ENCODE results near the gene SDHAF2. TPM values are rescaled to one million over a fixed set of nuclear protein-coding genes. Genes with fewer than 3 reads are reported as not detected.
"Not testable (repeated sequence)": the region's sequence is repeated elsewhere in the genome, so short reads cannot be mapped to it uniquely, and the experiment has no call there.

Gene SDHAF2
- total RNA-seq, 1 experiment from 2014 or later: 85.3 TPM

DNA sequence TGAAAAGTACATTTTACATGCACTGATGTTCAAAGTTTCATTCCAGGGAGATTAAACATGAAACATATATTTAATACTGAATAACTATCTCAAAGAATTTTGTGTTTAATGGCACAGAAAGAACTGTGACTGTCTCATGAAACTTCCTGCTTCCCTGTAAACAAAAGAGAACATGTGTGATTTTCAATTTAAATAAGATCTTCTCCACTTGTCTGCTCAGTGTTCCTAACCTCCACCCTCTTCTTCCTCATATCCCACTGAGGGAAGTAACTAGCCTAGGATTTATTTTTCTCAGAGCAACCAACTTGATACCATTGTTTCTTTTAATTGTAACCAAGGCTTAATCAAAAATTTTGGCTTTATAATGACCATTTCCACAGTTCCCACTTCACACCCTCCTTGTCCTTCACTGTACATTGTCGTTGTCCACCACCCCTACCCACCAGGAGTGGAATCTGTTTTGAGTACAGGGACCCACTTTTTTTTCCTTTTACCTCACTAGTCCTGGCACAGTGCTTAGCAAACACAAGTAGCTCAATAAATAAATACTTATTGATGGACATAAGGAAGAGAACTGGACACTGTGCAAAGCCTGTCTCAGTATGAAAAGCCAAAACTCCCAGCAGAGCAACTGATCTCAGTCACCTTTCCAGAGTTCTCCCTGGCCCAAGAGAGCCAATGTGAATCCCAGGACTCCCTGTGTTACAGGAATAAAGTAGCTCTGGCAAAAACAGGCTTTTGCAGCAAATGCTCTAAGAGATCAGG is 4.4 kb upstream of the SDHAF2 start:
- no peak for DNase-seq (ENCODE audit: low read depth)

DNA sequence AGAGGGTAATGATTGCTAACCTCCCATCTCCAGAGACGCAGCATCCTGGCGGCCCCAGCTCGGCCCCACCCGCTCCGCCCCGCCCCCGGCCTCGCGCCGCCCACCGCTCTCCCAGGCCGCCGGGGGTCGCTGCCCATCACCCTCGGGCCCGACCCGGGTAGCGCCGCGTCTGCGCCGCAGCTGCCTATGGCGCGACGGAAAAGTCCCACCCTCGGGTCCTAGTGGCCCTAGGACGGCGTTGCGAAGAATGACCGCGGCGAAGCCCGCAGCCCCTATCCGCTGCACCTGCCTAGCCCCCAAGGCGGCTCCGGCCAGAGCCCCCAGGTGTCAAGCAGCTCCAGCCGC is 606 bp upstream of the SDHAF2 start:
- peak; percentile 47 for DNase-seq (ENCODE audit: low read depth)

GRCh38 chr11:61430839-61431238 is 915 bp downstream of the SDHAF2 start:
- not testable (repeated sequence) for DNase-seq (ENCODE audit: low read depth)

DNA sequence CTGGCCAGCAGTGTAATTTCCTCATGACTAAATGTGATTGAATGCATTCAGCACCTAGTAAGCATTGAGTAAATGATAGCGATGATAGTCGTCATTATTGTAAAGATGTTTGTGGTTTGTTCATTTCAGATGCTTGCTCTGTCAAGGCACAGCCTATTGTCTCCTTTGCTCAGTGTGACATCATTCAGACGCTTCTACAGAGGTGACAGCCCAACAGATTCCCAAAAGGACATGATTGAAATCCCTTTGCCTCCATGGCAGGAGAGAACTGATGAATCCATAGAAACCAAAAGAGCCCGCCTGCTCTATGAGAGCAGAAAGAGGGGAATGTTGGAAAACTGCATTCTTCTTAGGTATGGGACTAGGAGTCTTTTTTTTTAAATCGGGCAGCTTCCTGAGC is 7.6 kb downstream of the SDHAF2 start:
- no peak for DNase-seq (ENCODE audit: low read depth)

DNA sequence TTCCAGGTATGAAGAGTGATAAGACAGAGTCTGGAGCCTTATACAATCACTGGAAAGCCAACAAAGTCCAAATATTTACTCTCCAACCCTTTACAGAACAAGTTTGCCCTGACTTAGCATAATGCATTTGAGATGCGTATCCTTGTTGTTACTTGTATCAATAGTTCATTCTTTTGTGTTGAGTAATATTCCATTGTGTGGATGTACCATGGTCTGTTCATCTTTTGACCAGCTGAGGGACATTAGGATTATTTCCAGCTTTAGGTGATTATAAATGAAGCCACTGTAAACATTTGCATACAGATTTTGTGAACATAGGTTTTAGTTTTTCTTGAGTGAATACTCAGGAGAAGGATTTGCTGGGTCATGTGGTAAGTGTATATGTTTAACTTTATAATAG is 9.7 kb downstream of the SDHAF2 start:
- no peak for DNase-seq (ENCODE audit: low read depth)

GRCh38 chr11:61442616-61443015 is 12.7 kb downstream of the SDHAF2 start:
- no peak for DNase-seq (ENCODE audit: low read depth)

DNA sequence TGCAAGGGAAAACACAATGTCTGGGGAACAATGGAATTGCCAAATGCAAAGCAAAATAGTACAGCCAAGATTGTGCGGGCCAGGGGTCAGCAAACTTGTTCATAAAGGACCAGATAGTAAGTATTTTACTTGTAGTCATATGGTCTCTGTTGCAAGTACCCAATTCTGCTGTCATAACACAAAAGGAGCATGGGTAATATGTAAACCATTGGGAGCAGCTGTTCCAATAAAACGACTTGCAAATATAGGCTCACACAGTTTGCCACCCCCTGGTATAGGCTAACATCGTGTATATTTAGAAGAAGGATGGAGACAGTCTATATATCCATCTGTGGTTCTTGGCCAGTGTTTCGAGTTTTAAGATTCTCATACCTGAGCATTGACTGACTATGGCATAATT is 15.6 kb downstream of the SDHAF2 start:
- no peak for DNase-seq (ENCODE audit: low read depth)

DNA sequence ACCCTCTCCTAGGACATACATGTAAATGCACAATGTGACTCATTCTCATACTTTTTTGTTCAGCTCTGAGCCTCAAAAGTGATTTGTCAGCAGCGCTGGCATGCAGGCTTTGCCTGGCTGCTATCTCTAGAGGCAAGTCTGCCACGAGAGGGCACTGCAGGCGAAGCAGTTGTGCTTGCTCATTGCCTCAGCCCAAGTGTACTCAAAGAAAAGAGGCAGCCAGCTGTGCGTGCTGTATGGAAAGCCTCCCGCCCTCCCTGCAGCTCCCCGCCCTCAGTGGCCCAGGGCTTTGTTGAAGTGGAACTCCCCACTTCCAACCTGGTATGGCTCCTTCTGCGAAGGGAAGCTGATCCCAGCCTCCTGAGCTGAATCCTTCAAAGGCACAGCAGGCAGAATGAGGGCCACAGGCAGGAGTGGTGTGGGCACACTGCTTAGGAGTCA is 16.3 kb downstream of the SDHAF2 start:
- peak; percentile 94 for DNase-seq (ENCODE audit: low read depth)

DNA sequence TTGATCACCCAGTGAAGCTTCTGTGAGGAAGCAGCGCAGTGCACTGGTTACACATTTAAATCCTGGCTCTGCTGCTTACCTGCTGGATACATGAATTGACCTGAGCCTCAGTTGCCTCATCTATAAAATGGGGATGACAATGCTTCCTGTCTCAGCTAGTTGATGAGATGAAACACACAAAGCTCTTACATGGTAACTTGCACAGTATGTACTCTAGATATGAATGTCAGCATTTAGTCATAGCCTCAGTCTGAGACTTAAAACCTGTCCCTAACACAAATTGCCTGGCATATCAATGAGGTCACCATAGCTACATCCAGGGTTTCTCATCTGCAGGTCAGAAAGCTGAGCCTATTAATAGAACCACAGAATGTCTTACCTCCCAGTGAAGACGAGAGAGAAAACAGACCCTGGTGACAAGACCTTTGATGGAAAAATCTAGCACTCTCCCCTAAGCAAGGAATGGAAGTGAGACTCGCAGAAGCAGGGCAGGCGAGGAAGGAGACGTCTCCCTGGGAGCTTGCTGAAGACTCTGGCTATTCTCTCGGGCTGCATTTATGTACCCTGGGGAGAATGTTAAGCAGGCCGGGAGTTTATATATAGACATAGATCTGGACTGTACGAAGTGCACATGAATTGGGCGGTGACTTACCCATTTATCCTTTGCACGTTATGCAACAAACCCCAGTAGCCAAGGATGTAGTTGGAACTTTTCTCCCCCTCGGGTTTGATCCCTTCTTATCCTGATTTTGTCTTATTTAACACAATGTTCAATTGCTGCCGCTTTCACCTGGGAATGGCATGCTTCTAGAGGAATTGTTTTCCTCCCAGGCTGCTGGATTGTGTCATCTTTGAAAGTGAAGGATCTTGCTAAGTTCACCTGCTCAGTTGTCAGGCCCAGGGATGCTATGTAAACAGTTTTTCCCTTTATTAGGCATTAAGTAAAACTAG is 18.0 kb downstream of the SDHAF2 start:
- no peak for DNase-seq (ENCODE audit: low read depth)

- DNase-seq (ENCODE audit: low read depth): no peak
Measured at GRCh38 chr11:61448552-61448927, 18.6 kb downstream of the SDHAF2 start.

DNA sequence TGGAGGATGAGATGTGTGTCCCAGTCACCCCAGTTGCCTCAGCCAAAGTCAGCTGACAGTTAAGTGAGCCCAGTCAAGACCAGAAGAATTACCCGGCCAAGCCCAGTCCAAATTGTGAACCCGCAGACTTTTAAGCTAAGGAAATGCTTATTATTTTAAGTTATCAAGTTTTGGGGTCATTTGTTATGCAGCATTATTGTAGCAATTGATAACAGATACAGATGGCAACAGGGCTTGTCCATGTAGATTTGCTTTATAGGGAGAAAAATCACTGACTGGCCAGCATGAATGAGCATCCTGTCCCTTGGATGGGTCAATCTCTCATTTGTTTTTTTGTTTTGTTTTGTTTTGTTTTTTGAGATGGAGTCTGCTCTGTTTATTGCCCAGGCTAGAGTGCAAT is 22.9 kb downstream of the SDHAF2 start:
- DNase-seq (ENCODE audit: low read depth): no peak

GRCh38 chr11:61453695-61454094 is 23.8 kb downstream of the SDHAF2 start:
- no peak for DNase-seq (ENCODE audit: low read depth)

GRCh38 chr11:61454520-61454919 is 24.6 kb downstream of the SDHAF2 start:
- DNase-seq (ENCODE audit: low read depth): no peak

DNA sequence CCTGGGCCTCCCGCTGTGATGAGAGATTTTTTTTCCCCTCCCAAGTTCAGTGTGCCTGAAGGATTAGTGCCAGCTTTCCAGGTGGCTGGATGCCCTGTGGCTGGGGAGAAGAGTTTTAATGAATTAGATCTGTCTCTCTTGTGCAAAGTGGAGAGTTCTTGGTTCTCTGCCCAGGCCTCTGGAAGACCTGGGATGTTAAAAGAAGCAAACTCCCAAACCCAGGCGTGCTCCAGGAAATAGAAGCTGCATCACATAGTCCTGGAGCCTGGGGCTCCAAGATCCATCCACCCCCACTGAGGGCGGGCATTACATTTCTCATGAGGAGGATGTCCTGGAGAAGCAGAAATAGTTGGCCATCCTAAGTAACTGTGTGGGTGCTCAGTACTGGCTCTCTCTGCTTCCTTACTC is 30.6 kb downstream of the SDHAF2 start:
- no peak for DNase-seq (ENCODE audit: low read depth)

GRCh38 chr11:61460986-61461385 is 31.1 kb downstream of the SDHAF2 start:
- no peak for DNase-seq (ENCODE audit: low read depth)

GRCh38 chr11:61467602-61468001 is 37.7 kb downstream of the SDHAF2 start:
- DNase-seq (ENCODE audit: low read depth): not testable (repeated sequence)

DNA sequence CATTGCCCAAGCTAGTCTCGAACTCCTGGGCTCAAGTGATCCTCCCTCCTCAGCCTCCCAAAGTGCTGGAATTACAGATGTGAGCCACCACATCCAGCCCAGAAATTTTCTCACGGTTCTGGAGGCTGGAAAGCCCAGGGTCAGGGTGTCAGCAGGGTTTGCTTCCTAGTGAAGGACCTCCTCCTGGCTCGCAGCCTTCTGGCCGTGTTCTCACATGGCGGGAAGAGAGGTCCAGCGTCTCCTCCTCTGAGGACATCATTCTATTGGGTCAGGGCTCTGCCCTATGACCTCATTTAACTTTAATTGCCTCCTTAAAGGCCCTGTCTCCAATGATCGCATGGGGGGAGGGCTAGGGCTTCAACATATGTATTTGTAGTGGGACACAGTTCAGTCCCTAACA is 38.1 kb downstream of the SDHAF2 start:
- no peak for DNase-seq (ENCODE audit: low read depth)

- no peak for DNase-seq (ENCODE audit: low read depth)
Measured at GRCh38 chr11:61472282-61472681, 42.4 kb downstream of the SDHAF2 start.

DNA sequence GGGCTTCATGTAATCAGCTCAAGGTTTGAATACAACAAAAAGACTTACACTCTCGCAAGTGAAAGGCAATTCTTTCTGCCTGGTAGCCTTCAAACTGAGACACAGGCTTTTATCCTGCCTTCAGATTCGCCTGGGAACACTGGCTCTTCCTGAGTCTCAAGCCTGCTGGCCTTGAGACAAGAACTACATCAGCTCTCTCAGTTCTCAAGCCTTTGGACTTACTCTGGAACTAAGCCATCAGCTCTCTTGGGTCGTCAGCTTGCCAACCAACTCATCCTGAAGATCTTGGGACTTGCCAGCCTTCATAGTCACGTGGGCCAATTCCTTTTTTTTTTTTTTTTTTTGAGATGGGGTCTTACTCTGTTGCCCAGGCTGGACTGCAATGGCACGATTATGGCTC is 42.9 kb downstream of the SDHAF2 start:
- no peak for DNase-seq (ENCODE audit: low read depth)

GRCh38 chr11:61473370-61474012 is 43.6 kb downstream of the SDHAF2 start:
- no peak for DNase-seq (ENCODE audit: low read depth)

DNA sequence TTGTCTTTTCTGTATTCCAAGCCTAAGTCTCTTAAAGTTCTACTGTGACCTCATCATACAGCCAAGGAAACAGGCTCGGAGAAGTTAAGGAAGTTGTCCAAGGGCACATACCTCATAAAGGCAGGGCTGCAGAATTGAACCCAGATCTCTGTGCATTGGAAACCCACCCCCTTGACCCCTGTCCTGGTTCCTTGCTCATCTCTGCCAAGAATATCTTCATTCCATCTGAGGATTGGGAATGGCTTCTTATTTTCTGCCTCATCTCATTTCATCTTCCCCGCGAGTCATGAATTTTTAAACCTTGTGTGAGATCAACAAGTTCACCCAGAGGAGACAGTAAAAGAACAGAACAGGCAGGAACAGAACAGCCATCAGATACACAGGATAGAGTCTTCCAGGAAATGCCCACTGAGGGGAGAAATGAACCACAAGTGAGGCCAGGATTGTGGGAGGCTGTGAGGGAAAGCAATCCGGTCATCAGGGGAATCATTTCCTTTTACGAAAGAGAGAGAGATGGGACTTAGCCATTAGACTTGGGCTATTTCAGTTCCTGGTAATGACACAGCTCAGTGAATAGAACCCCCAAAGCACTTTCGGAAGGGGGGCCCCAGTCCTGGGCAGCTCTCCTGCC is 44.2 kb downstream of the SDHAF2 start:
- no peak for DNase-seq (ENCODE audit: low read depth)

DNA sequence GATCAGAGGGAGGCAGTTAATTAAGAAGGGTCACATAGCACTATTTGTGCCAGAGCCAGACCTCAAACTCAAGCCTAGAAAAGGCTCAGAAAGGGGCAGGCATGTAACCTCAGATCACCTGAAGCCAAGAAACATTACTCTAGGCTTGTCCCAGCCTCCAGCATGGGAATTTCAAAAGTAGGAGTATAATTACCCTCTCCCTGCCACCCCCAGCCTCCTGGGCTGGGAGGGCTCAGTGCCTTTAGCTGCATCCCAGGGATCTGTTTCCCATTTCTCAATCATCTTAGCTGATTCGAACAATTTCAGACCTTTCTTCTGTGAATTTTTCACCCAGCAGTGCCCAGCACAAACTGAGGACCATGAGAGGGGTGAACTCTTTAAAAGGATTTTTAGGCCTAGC is 45.5 kb downstream of the SDHAF2 start:
- DNase-seq (ENCODE audit: low read depth): no peak
